T-helper 1 cell (primary cell): ENCODE results near the gene CD1D.
"Not testable (repeated sequence)": the region's sequence is repeated elsewhere in the genome, so short reads cannot be mapped to it uniquely, and the experiment has no call there.

Source experiments
- DNase-seq, 5 donors: peaks; one replicate each; pipeline ENCODE4 v3.0.0-alpha.2; 2012 to 2020
- total RNA-seq, 4 donors: gene quantifications; one replicate each; lab custom pipeline; 2026; lab: John Stamatoyannopoulos, UW

Gene CD1D
- total RNA-seq, result 0 to 0.61 (median 0) reads per million in 4 donors

DNA sequence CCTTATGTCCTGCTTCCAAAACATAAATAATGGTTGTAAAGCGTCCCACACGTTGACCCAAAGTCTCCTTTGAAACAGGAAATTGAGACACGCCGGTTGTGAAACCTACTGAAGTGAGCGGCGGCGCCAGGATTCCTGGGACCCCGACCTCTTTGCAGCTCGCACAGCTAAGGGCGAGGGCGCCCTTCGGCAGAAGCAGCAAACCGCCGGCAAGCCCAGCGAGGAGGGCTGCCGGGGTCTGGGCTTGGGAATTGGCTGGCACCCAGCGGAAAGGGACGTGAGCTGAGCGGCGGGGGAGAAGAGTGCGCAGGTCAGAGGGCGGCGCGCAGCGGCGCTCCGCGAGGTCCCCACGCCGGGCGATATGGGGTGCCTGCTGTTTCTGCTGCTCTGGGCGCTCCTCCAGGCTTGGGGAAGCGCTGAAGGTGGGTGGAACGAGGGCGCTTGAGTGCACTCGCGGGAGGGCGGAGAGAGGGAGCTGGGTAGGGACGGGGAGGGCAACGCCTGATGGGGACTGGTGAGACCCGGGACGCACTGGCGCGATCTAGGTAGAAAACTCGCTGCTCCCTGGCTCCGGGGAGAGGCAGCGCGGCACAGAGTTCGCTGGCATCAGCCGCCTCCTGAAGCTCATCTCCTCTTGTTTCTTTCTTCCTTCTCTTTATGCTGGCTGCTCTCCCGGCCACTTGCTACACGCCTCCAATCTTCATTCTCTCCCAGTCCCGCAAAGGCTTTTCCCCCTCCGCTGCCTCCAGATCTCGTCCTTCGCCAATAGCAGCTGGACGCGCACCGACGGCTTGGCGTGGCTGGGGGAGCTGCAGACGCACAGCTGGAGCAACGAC is at the start of gene CD1D:
Gene CD1D, plus strand, starts transcription at position 155 of the 836 bp plus-strand sequence. Its CDS starts 207 bp downstream, at position 362.
- no peak for DNase-seq

DNA sequence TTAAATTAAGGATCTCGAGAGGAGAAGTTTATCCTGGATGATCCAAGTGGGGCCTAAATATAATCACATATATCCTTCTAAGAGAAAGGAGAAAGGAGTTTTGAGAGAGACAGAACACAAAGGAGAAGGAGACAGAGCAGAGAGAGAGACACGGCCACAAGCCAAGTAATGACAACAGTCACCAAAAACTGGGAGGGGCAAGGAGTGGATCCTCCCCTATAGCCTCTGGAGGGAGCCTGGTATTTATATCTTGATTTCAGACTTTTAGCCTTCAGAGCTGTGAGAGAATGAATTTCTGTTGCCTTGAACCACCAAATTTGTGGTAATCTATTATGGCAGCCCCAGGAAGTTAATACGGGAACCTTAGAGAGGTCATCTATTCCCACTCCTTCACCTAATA is 49.5 kb upstream of the CD1D start:
- no peak for DNase-seq

DNA sequence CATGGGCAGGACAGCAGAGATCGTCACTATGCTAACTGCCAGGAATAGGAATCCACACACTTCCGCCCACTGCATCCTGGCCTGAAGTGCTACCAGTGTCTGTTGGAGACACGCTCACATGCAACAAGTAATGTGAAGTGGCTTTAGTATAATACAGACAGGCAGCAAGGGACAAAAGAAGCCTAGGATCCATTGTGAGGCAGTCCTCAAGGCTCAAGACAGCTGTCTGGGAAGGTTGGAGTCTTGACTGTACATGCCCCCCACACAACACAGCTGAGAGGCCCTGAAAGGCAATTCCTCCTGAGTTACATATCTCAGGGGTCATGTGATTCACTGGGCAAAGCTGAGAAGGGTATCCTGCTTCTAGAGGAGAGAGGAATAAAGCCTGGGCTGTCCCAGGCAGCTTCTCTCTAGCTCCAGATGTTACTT is 39.9 kb upstream of the CD1D start:
- no peak for DNase-seq

DNA sequence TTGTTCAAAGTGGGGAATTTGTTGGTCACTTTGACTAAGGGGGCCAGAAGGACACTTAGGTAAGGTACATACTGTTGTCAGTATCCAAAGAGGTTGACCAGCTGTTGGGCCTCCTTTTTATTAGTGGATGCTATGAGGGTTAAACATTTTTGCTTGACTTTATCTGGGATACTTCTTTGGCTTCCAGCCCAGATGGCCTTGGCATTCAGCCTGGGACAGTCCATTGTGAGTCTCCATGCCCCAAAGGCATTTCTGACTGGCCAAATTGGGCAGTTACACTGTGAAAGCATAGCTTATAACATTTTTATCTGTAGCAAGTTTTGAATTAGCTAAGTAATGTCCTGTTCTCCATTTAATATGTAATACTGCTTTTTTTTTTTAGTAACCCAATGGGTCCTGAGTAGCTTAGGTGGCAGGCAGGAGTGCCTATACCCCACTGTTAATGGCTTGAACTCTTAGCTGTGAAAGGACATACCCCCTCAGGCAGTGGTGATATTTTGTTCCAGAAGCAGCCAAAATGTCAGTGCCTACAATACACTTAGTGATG is 35.4 kb upstream of the CD1D start:
- DNase-seq, result no peak

DNA sequence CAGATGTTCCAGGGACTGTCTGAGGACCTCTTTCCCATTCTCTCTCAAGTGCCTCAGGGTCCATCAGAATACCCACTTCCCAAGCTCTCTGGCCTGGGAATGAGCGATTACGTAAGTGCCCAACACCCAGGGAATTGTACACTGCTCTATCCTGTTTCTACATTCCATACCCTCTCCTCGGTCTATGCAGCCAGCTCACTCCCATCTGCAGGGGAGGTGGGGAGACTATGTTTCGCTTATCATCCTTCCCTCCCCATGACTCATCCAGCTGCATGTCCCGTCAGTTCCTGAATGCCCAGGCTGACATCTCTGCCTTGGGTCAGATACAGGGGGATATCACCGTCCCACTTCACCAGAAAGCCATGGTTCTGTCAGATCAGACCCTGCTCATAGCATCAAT is 34.5 kb upstream of the CD1D start:
- no peak for DNase-seq

DNA sequence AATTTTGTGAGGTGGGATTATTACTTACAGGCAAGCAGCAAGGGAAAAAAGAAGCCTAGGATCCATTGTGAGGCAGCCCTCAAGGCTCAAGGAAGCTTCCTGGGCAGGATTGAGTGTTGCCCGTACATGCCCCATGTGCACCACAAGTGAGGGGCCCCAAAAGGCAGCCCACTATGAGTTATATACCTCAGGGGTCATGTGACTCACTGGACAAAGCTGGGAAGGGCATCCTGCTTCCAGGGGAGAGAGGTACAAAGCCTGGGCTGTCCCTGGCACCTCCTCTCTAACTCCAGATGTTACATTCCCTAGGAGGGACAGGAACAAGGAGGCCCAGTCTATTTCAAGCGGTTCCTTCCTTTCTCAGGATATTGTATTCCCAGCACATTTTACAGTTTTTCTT is 34.0 kb upstream of the CD1D start:
- DNase-seq, result no peak

DNA sequence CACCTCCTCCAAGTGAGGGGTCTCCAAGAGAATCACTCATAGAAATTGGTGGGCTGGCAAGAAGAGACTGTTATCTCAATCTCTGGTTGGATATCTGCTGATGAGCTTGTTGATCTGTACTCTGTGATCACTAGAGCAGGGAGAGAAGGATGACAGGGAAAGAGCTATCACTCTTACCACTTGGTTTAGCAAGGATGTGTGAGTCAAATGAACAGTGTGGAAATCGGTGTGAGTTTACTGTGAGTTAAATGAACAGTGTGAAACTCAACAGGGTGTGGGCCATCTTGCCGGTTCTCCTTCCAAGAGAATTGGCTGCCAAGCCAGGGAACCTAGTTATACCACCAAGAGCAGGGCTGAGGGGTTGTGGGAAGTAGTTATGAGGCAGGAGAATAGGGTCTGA is 33.3 kb upstream of the CD1D start:
- DNase-seq, result no peak

DNA sequence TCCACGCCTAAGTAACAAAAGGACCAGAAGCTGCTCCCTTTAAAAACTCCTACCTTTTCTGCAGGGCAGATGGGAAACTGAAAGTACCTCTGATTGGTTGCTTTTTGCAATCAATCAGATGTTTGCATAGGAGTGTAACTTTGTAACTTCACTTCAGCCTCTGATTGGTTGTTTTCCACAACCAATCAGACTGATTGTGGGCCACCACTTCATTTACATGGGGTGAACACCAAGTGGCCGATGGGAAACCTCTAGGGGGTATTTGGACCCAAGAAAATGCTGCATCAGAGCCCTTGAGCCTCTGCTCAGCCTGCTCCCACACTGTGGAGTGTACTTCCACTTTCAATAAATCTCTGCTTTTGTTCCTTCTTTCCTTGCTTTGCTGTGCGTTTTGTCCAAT is 32.8 kb upstream of the CD1D start:
- no peak for DNase-seq

DNA sequence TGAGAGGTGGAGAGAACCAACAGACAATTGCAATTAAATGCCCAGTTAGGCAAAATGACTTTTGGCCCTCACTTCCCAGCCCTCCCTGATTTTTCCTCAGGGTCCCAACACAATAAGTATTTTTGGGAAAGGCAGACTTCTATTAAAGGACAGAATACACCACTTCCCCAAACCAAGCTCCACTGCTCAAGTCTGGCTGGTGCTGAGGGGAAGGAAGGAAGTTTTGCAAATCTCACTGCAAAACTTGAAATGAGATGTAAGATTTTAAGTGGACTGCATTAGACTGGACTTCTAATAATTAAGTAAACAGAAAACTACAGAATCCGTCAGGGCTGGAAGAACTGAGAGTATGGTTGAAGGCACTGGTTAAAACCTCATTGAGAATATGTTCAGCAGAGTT is 32.2 kb upstream of the CD1D start:
- no peak for DNase-seq

DNA sequence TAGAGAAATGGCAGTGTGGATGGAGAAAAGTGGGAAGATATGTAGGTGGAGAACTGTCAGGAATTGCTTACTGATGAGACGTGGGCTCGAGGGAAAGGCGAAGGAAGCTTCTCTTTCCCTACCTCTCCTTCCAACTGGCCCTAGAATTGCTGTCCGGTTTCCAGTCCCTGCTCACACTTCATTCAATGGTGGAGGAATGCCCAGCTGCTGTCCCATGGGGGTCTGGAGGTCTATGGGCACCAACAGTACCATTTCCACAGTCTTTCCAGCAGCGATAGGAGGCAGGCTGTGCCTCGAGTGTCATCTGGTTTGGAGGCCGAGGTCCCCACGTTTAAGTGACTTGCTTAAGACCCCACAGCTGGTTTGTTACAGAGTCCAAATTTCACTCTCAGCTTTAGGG is 31.5 kb upstream of the CD1D start:
- DNase-seq, result no peak

DNA sequence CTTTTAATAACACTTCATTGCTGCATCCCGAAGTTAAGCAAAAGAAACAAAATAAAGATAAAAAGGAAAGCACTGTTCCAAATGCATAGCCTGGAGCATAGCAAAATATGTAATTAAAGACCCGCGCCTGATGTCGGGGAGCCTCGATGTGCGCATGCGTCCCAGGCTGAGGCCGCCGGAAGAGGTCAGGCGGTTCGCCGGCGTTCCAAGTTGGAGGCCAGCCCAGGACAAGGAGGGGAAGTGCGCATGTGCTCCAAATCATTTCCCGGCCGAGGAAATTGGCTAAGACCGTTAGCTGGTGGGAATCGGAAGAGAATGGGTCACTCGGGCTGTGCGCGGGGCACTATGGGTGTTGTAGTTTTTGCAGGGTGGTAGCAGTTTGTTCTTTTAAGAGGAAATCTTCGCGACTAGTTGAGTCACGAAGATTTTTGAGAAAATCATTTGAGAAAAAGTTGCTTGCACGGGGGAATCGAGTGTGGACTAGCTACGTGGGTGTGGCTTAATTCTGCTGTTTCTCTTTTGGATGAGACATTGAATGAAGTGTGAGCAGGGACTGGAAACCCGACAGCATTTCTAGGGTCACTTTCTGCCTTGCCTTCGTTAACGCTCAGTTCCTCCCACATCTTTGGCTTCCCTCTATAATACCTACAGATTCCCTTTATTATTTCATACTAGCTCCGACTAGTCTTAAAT is 31.0 kb upstream of the CD1D start:
- DNase-seq, result peak; percentile 35 to 72 (median 49)

DNA sequence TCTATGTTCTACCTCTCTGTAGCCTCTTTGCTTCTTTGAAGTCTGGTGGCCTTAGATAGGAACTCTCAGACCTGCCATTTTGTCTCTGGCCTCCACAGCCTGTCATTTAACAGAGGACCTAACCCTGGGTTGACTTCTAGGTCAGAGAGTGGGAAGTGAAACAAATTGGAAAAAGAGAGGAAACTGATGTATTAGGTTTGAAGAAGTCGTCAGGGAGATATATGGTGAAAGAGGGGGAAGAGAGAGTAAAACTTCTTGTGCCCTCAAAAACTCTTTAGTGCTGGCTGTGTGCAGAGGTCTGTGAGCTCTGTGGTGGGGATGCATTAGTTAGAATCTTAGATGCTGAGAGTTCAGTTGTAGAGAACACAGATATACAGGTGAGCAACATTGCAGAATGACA is 30.2 kb upstream of the CD1D start:
- no peak for DNase-seq

DNA sequence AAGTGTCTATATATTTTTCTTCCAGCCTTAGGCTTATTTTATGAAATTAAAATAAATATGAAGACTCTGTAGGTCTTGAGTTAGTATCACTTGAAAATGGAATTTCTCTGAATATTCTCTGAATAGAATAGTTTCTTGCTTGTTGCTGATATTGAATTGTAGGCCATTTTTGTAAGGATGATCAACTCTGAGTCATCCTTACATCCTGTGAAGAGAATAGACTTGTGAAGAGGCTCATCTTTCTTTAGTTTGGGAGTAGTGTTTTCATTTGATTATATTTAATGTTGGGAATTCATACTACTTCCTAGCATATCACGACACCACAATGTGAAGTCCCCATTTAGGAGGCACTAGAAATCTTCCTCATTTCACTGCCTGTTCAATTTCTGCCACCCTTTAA is 27.5 kb upstream of the CD1D start:
- DNase-seq, result no peak

DNA sequence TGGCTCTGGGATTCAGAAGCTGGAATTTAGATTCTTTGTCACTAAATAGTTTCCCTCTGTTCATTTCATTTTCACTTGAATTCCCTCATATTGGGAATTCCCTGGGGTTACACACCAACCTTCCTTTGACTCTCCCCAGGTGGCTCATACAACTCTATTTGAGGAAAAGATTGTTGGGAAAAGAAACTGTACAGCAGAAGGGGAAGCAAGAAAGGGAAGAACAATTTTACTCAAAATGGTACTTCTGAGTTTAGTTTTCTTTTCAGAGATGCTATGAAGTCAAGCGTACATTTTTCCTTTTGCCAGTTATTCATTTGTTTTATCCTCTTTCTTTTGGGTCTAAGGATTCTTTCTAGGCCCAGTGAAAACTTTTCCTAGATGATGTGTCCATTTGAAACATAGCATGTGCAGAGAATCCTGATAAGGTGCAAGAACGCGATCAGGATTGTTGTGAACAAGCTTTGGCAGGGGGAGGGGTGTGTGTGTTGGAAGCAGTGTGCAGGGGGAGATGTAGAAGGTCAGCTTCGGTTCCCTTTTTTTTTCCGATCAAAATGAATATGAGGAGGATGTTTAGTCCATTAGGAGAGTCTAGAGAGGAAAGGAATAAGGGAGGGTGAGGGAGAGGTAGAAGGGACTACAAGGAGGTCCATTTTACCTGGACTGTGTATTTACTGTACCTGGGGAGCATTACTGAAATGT is 26.8 kb upstream of the CD1D start:
- no peak for DNase-seq

DNA sequence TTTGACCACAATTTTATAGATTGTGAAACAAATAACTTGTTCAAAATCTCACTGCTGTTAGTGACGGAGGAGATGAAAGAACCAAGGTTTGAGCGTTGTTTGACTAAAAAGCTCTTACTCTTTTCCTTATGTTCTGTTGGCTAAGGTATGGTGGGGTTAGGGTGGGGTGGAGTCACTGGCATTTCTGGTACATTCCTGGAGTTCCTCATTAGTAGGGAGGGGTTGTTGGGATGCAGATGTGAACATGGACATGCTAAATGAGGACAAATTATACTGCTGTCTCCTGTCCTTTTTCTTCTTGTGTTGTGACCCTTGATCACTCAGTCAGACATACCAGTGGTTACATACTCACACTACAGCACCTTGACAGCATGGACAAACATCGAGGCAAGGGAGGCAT is 26.2 kb upstream of the CD1D start:
- DNase-seq, result no peak

DNA sequence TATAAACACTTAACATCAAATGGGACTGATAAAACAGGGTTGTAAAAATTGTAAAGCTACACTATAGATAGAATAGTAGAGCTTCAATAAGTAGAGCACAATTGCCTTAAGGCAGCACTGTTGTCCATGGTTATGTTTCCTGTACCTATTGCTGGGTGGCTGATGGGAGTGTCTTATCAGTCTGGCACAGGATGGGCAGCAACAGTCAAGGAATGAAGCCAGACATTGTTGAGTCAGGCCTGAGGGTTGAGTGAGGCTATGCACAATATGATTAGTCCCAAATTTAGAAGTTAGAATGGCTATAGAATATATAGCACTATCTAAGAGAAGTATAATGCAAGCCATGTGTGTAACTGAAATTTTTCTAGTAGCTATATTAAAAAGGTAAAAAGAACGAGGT is 25.0 kb upstream of the CD1D start:
- no peak for DNase-seq

DNA sequence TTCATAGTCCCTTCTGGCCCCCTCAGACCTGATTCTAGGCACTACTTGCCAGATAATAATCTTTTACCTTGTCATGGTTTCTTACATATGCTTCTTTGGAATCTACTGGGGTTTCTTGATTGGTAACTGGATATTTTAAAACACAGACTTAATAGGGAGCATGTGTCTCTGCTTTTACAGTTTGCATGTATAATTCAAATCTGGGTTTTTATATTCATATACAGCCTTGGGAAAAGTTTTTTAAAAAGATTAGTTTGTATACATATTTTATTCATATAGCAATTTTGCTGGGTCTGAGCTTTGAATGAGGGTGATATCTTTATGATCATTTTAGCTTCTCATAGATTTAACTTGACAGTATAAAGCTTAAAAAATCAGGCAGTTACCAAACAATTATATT is 21.1 kb upstream of the CD1D start:
- no peak for DNase-seq

DNA sequence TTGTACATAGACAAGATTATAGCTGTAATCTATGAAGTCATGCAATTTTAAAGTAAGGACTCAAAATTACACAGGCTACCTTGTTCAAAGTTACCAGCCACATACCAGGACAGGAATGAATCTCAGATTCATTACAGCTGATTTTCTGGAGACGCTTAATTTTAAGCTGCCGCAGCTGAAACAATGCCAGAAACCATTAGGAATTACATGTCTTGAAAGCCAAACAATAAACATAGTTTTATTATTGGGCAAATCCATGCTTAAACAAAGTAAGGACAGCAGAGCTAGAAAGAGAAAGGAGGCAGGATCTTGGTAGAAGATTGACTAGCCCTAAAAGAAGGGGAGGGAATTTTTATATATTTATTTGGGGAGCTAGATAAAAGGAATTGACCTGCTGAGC is 19.2 kb upstream of the CD1D start:
- no peak for DNase-seq

DNA sequence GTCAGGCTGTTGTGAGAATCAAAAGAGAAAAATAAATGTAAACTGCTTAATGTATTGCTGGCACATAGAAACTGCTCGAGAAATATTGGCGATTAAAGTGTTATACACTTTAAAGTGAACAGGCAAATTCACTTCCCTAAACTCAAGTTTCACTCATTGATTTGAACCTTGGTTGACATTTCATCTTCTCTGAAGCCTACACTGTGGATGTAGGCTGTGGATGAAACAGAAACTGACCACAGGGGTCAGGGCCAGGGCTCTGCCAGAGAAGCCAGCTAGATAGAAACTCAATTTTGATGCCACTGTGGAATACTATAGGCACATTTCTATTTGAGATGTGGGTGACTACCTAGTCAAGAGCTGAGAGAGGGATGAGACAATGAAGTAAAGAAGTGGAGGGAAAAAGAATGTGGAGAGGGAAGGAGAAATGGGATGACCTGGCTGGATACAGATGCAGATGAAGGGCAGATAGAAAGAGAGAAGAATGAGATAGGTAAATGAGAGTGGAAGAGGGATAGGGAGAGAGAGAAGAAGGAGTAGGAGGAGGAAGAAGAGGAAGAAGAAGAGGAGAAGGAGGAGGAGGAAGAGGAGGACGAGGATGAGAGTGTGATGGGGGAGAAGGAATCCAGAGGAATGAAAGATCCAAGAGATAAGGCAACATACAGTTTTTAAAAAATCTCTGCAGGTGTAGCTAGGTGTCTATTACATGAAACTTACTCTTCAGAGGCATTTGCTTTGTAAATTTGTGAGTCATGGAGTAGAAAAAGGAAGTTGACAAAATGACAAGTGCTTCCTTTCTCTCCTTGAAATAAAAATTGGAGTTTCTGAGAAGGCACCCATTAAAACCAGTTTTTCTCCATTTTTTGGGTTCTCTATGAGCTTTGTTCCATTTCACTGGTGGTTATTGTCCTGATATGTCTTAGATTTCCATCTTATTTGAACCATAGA is 17.4 kb upstream of the CD1D start:
- no peak for DNase-seq

DNA sequence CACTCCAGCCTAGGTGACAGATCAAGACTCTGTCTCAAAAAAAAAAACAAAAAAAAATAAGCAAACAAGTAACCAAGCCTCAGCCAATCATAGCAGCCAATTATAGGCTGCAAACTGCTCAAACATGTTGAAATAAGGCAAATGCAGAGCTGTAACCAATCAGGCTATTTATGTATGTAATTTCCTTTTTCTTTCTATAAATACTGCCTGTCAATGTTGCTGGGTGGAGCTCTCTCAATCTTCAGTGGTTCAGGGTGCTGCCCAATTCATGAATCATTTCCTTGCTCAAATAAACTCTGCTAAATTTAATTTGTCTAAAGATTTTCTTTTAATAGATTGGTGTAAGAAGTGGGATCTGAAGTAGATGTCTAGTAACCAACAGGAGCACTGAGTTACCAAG is 11.6 kb upstream of the CD1D start:
- no peak for DNase-seq

DNA sequence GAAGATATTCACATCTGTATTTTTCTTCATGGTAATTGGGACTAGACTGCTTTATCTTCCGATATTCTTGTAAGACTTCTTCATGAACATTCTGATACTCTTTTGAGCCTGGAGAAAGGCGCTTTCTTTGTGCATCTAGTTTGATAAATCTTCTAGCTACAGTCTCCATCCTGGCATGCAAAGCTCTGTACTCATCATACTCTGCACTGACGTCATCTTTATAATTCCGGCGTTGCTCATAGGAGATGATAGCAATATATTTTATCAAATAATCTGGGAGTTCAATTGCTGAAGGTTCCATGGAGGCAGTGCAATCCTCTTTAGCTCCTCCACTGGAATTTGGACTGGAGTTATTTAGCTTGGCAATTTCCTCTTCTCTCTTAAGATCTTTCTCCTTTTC is 4.8 kb upstream of the CD1D start:
- DNase-seq, result not testable (repeated sequence)

DNA sequence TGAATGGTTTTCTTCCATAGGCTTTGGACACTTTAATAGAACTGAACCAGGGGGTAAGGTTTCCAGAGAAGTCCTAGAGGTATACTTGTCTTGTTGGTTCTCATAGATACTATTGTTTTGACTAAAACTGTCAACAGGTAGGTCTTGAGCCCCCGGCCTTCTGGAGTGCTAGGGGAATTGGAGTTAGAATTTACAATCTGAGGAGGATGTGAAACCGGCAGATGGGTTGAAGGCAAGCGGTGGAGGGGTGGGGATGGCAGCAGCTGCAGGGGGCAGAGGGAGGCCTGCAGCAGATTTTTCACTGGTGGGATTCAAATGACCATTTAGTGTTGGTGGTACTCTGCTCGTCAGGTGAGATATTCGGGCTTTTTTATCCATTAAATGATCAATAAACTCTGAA is 4.3 kb upstream of the CD1D start:
- no peak for DNase-seq
